OCI-LY1 (cell line): ENCODE data around the gene RAB4B.

ENCODE experiments used
- H2AFZ ChIP-seq: fragments of 200-600 bp; sonication (generic), shearing (Covaris generic); 2 replicates; pipeline ENCODE4 v1.6.0; 2014; ENCODE audit warnings: antibody characterized with exemption, mild to moderate bottlenecking, low read length
- H3F3A ChIP-seq: fragments of 200-600 bp; sonication (generic), shearing (Covaris generic); 2 replicates; pipeline ENCODE4 v1.6.0; 2014; ENCODE audit warnings: mild to moderate bottlenecking, antibody characterized with exemption, low read length, moderate library complexity; ENCODE audit not compliant: insufficient read depth
- H3K27ac ChIP-seq: fragments of 200-600 bp; sonication (generic); 2 replicates; pipeline ENCODE4 v1.5.1; 2014; ENCODE audit warnings: low read length, mixed run types, mild to moderate bottlenecking, low read depth; ENCODE audit not compliant: poor library complexity, severe bottlenecking
- H3K27me3 ChIP-seq: fragments of 200-600 bp; sonication (generic); 2 replicates; pipeline ENCODE4 v1.6.0; 2014; ENCODE audit warnings: antibody characterized with exemption, mild to moderate bottlenecking, low read length, moderate library complexity; ENCODE audit not compliant: insufficient read depth
- H3K36me3 ChIP-seq: fragments of 200-600 bp; sonication (generic); 2 replicates; pipeline ENCODE4 v1.6.1; 2014; ENCODE audit warnings: mild to moderate bottlenecking, antibody characterized with exemption, low read length, moderate library complexity, mixed read lengths; ENCODE audit not compliant: insufficient read depth
- H3K4me1 ChIP-seq: fragments of 200-600 bp; sonication (generic); 2 replicates; pipeline ENCODE4 v1.5.1; 2014; ENCODE audit warnings: mild to moderate bottlenecking, low read length, moderate library complexity; ENCODE audit not compliant: insufficient read depth, severe bottlenecking
- H3K4me2 ChIP-seq: fragments of 200-600 bp; sonication (generic), shearing (Covaris generic); 2 replicates; pipeline ENCODE4 v1.6.1; 2014; ENCODE audit warnings: low read length
- H3K4me3 ChIP-seq: fragments of 200-600 bp; sonication (generic); 2 replicates; pipeline ENCODE4 v1.5.1; 2014; ENCODE audit warnings: low read length, low read depth, mild to moderate bottlenecking, mixed read lengths; ENCODE audit not compliant: poor library complexity, severe bottlenecking
- H3K79me2 ChIP-seq: fragments of 200-600 bp; shearing (Covaris generic); 2 replicates; pipeline ENCODE4 v1.6.1; 2016; ENCODE audit warnings: mixed run types, low read length, mixed read lengths; ENCODE audit not compliant: insufficient read depth
- H3K9ac ChIP-seq: fragments of 200-600 bp; sonication (generic), shearing (Covaris generic); 2 replicates; pipeline ENCODE4 v1.6.1; 2014; ENCODE audit warnings: mild to moderate bottlenecking, low read length, mixed read lengths
- H3K9me2 ChIP-seq: fragments of 200-600 bp; sonication (generic), shearing (Covaris generic); 2 replicates; pipeline ENCODE4 v1.6.1; 2014; ENCODE audit warnings: low read depth, mild to moderate bottlenecking, low read length, mixed read lengths
- H3K9me3 ChIP-seq: fragments of 200-600 bp; shearing (Covaris generic); 2 replicates; pipeline ENCODE4 v1.6.1; 2014; ENCODE audit warnings: low read length, mixed read lengths
- H4K20me1 ChIP-seq: fragments of 200-600 bp; sonication (generic), shearing (Covaris generic); 2 replicates; pipeline ENCODE4 v1.6.0; 2016; ENCODE audit warnings: mild to moderate bottlenecking, low read length; ENCODE audit not compliant: insufficient read depth
- EZH2 ChIP-seq: fragments of 200-600 bp; sonication (generic), shearing (Covaris generic); IDR thresholded peaks from 2 replicates; pipeline ENCODE4 v1.8.0; 2017; ENCODE audit warnings: borderline replicate concordance, mixed run types, mild to moderate bottlenecking, antibody characterized with exemption, low read length, moderate library complexity, mixed read lengths
- TF ChIP-seq, protein P1 (sequence below): fragments of 200-600 bp; sonication (generic), shearing (Covaris generic); IDR thresholded peaks from 2 replicates; pipeline ENCODE4 v1.5.1; 2017; ENCODE audit warnings: mild to moderate bottlenecking, antibody characterized with exemption, low read length, moderate library complexity, mixed read lengths

RAB4B gene

DNA sequence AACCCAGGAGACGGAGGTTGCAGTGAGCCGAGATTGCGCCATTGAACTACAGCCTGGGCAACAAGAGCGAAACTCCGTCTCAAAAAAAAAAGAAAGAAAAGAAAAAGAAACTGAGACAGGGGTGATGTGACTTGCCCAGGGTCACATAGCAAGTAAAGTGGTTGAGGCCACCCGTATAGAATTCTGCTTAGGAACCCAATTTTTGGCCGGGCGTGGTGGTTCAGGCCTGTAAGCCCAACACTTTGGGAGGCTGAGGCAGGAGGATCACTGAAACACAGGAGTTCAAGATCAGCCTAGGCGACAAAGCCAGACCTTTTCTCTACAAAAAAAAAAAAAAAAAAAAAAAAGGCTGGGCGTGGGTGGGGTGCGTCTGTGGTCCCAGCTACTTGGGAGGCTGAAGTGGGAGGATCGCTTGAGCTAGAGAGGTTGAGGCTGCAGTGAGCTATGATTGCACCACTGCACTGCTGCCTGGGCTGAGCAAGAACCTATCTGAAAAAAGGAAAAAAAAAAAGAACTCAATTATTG, 25.7 kb upstream of the RAB4B start:
- no peak overlapping the region for H2AFZ ChIP-seq
- H3K9me2 ChIP-seq = no peaks in the 10 kb centered on the region
- H3K27ac ChIP-seq = peak overlapping the region; percentile 84
- H3K27me3 ChIP-seq = no peaks in the 10 kb centered on the region
- peak overlapping the region; percentile 98 for H3K9ac ChIP-seq
- H4K20me1 ChIP-seq = no peaks in the 10 kb centered on the region
- H3K79me2 ChIP-seq = peaks cover 62% of the 10 kb centered on the region
- TF ChIP-seq, protein P1, sequence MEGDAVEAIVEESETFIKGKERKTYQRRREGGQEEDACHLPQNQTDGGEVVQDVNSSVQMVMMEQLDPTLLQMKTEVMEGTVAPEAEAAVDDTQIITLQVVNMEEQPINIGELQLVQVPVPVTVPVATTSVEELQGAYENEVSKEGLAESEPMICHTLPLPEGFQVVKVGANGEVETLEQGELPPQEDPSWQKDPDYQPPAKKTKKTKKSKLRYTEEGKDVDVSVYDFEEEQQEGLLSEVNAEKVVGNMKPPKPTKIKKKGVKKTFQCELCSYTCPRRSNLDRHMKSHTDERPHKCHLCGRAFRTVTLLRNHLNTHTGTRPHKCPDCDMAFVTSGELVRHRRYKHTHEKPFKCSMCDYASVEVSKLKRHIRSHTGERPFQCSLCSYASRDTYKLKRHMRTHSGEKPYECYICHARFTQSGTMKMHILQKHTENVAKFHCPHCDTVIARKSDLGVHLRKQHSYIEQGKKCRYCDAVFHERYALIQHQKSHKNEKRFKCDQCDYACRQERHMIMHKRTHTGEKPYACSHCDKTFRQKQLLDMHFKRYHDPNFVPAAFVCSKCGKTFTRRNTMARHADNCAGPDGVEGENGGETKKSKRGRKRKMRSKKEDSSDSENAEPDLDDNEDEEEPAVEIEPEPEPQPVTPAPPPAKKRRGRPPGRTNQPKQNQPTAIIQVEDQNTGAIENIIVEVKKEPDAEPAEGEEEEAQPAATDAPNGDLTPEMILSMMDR = no peak
- TF ChIP-seq EZH2 = no peak
- no peaks in the 10 kb centered on the region for H3F3A ChIP-seq
- peaks cover 55% of the 10 kb centered on the region for H3K36me3 ChIP-seq
- H3K9me3 ChIP-seq = no peaks in the 10 kb centered on the region
- H3K4me2 ChIP-seq = peak overlapping the region; percentile 70
- peaks cover 71% of the 10 kb centered on the region for H3K4me1 ChIP-seq
- H3K4me3 ChIP-seq = peak overlapping the region; percentile 89

DNA sequence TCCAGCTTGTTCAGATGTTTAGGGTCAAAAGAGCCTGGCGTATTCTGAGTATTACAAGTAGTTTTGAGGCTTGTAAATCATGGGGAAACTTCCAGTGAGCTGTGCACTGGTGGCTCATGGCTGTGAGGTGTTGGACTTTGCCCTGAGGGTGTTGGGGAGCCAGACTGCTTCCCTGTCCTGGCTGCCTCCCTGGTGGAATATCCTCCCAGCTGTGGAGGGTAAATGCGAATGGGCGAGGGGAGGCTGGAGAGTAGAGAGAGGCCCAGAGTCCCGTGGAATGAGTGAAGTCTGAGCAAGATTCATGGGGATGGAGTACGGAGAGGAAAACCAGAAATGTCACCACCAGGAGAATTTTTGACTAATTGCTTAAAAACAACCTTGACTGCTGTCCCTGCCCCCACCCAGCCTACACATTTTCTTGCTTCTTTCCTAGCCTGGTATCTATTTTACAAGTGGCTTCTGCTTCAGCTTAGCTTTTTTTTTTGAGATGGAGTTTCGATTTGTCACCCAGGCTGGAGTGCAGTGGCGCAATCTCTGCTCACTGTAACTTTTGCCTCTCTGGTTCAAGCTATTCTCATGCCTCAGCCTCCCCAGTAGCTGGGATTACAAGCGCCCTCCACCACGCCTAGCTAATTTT, 23.3 kb upstream of the RAB4B start:
- H3F3A ChIP-seq = no peaks in the 10 kb centered on the region
- H4K20me1 ChIP-seq = no peaks in the 10 kb centered on the region
- H3K4me3 ChIP-seq = peak overlapping the region; percentile 89
- peaks cover 49% of the 10 kb centered on the region for H3K4me1 ChIP-seq
- no peaks in the 10 kb centered on the region for H3K27me3 ChIP-seq
- no peaks in the 10 kb centered on the region for H3K9me2 ChIP-seq
- peaks cover 76% of the 10 kb centered on the region for H3K36me3 ChIP-seq
- TF ChIP-seq EZH2 = no peak
- peak overlapping the region; percentile 66 for H3K9ac ChIP-seq
- no peaks in the 10 kb centered on the region for H3K9me3 ChIP-seq
- peak overlapping the region; percentile 62 for H3K27ac ChIP-seq
- H3K79me2 ChIP-seq = peaks cover 63% of the 10 kb centered on the region
- no peak overlapping the region for H2AFZ ChIP-seq
- H3K4me2 ChIP-seq = peak overlapping the region; percentile 73

DNA sequence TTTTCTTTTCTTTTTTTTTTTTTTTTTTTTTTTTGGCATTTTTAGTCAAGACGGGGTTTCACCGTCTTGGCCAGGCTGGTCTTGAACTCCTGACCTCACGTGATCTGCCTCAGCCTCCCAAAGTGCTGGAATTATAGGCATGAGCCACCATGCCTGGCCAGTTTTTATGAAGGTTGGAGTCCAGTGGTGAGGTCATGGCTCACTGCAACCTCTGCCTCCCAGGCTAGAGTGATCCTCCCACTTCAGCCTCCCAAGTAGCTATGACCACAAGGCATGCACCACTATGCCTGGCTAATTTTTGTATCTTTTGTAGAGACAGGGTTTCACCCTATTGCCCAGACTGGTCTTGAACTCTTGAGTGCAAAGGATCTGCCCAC, 22.8 kb upstream of the RAB4B start:
- Histone ChIP-seq H3K27ac (peak overlapping the region; percentile 62), H3K9ac (no peak overlapping the region; the same call in 1 of the 2 replicates), H3K27me3 (no peaks in the 10 kb centered on the region), H3K9me3 (no peaks in the 10 kb centered on the region), H3K4me3 (peak overlapping the region; percentile 89), H3F3A (no peaks in the 10 kb centered on the region), H4K20me1 (no peaks in the 10 kb centered on the region), H3K4me1 (peaks cover 44% of the 10 kb centered on the region), H3K9me2 (no peaks in the 10 kb centered on the region), H3K79me2 (peaks cover 63% of the 10 kb centered on the region), H3K4me2 (peak overlapping the region; percentile 73), H2AFZ (no peak overlapping the region), H3K36me3 (peaks cover 81% of the 10 kb centered on the region)
- no peak for TF ChIP-seq EZH2
- TF ChIP-seq, protein P1 = no peak

DNA sequence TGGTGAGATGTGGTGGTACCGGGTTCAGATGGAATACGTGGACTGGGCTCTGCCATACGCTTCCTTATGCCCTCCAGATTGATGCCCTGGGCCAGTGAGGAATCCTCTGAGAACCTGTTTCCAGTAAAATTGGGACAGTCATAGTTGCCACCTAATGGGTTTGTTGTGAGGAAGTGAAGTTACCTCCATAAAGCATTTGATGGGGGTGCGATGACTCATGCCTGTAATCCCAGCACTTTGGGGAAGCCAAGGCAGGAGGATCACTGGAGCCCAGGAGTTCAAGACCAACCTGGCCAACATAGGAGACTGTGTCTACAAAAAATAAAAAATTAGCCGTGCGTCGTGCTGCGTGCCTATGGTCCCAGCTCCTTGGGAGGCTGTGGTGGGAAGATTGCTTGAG, 22.3 kb upstream of the RAB4B start:
- no peak overlapping the region for H2AFZ ChIP-seq
- H3K4me3 ChIP-seq = peak overlapping the region; percentile 89
- TF ChIP-seq, protein P1 = no peak
- no peak for TF ChIP-seq EZH2
- H3K9me3 ChIP-seq = no peaks in the 10 kb centered on the region
- no peaks in the 10 kb centered on the region for H3K9me2 ChIP-seq
- H3K27me3 ChIP-seq = no peaks in the 10 kb centered on the region
- peak overlapping the region; percentile 73 for H3K4me2 ChIP-seq
- peaks cover 63% of the 10 kb centered on the region for H3K79me2 ChIP-seq
- no peak overlapping the region; the same call in 1 of the 2 replicates for H3K9ac ChIP-seq
- H3K27ac ChIP-seq = peak overlapping the region; percentile 62
- no peaks in the 10 kb centered on the region for H4K20me1 ChIP-seq
- peaks cover 44% of the 10 kb centered on the region for H3K4me1 ChIP-seq
- peaks cover 87% of the 10 kb centered on the region for H3K36me3 ChIP-seq
- no peaks in the 10 kb centered on the region for H3F3A ChIP-seq
